ENCODE results near the gene CAMK1D.

GRCh38 chr10:12822126-12822892 is 473.0 kb downstream of the CAMK1D start:
- TF ChIP-seq CTCF (conservative IDR thresholded peaks at IDR 0.05), result no peak
- no peak for TF ChIP-seq EZH2 (IDR thresholded peaks at IDR 0.05; ENCODE audit: low read depth)

Data from PC-9 (cell line).